Measurements from ENCODE around the gene GRK5.

The GRK5 gene

DNA sequence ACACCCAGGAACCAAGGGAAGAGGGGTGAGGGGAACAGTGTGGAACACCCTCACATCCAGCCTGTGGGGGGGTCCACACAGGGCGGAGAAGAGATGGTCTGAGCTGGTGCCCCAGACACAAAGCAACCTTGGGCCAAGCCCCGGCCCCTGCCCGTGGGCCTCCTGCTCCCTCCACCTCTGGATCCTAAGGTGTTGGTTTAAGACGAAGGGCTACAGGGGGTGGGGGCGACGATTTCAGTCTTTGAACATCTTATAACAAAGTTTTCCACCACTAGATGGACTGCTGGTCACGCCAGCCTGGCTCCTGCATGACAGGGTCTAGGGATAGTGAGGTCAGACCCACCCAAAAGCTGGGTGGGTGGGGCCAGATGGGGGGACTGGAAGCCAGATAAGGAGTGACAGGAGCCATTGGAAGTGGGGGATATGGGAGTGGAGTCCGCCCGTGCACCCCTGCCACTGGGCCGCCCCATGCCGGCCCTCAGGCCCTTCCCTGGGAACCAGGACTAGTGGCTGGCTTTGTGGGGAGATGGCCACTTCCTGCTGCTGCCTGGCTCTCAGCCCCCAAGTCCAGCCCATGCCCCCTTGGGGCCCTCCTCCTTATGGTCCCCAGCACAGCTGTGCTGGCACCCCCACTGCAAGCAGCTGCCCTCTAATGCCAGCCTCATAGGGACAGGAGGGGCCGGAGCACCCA, 236.7 kb downstream of the GRK5 start:
- no peak for DNase-seq (ENCODE audit: low read depth)

DNA sequence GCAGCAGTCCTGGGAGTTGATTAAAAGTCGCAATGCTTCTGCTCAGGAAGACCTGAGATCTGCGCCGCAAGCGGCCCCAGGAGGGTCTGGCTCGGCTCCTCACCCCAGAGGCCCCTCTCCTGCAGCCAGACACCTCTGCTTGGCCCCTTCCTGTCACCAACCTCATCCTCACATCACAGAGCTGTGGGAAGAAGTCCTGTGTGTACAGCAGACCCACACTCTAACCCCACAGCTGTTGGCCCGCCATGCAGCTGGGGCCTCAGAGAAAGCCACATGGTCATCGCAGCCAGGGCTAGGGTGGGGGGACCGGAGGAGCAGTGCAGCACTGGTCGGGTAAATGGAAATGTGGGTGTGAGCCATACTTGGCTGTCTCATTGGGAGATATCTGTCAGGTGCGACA, 237.5 kb downstream of the GRK5 start:
- no peak for DNase-seq (ENCODE audit: low read depth)

DNA sequence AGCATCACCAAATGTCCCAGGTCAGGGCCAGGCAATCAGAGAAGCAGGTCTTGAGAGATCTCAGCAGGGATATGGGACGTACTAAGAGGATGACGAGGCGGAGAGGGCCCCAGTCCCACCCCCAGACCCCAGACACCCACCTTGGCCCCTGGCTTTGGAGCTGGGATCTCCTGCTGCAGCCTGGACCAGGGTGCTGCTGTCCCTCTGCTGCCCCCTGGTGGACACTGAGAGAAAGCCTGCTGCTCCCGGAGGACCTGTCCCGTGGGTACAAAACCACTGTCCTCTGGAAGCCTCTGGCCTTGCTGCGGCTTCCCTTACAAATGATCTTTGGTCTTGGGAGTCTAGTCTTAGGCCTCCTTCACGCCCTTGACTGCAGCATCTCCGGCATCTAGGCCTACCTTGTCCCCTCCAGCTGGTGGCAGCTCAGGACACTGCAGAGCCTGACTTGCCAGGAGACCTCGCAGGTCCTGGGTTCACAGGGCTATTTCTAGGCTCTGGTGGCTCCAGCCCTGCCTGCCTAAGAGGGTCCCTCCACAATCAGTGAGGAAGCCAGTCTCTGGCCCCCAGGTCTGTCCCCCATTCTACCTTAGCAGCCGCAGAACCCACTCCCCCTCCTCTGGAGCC, 238.1 kb downstream of the GRK5 start:
- peak; percentile 81 for DNase-seq (ENCODE audit: low read depth)

GRCh38 chr10:119445935-119446317, 238.6 kb downstream of the GRK5 start:
- DNase-seq (ENCODE audit: low read depth) = no peak

DNA sequence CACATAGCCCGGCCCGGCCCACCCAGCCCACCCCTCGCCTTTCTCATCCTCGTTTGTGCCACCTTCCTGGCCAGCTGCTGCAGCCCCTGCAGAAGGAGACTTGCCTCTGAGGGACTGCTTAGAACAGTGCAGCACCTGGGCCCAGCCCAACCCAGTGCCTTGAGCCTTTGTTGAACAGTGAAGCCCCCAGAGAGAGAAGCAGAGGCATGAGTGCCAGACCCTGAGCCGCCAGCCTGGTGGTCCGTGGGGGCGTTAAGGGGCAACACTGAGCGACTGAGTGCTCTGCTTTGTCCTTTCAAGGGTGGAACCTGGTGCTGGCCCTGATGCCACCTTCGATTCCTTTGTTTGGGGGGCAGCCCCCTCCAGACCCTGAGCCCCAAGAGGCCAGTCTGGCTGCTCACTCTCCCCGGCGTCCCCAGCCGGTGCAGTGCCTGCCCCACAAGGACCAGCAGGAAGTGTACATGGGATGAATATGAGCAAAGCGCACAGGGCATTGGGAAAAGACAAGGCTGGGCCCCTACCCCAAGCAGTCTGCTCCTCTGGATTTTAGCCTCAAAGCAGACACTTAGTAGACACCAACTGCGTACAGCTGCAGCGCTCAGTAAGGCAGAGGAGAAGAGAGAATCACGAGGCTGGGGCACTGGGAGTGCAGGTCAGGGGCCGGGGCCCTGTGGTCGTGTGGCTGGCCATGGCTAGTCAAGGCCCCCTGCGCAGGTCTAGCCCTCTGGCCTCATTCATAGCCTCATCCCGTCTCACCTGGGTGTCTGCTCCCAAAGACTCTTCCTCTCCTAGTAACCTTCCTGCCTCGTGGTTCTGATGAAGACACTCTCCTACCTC, 239.3 kb downstream of the GRK5 start:
- no peak for DNase-seq (ENCODE audit: low read depth)

- DNase-seq (ENCODE audit: low read depth) = no peak
Observed at GRCh38 chr10:119447421-119447820, 240.1 kb downstream of the GRK5 start.

DNA sequence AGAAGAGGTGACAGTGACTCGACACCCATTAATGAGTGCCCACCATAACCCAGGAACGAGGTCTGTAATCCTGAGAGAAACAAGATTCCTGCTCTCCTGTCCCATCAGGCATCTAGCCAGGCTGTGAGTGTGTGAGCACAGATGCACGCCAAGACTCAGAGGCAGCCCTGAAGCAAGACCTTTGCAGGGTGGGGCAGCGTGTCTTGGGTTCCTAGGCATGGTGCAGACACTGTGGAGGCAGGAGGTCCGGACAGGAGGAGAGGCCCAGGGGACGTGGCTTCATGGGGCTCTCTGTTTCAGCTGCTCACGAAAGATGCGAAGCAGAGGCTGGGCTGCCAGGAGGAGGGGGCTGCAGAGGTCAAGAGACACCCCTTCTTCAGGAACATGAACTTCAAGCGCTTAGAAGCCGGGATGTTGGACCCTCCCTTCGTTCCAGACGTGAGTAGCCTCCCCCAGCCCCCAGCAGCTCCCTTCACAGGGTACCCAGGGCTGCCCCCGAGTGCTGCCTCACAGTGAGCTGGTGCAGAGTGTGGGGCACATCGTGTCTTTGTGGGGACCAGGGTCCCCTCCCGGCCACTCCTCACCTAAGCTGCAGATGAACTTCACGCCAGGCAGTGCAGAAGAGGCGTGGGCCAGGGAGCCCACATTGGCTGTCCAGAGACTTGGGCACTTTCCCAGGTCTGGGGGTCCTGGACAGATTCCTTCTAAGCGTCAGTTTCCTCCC, 240.6 kb downstream of the GRK5 start:
- no peak for DNase-seq (ENCODE audit: low read depth)

- no peak for DNase-seq (ENCODE audit: low read depth)
Observed at GRCh38 chr10:119448628-119449584, 241.5 kb downstream of the GRK5 start.

- DNase-seq (ENCODE audit: low read depth) = no peak
Observed at GRCh38 chr10:119449760-119450461, 242.5 kb downstream of the GRK5 start.

DNA sequence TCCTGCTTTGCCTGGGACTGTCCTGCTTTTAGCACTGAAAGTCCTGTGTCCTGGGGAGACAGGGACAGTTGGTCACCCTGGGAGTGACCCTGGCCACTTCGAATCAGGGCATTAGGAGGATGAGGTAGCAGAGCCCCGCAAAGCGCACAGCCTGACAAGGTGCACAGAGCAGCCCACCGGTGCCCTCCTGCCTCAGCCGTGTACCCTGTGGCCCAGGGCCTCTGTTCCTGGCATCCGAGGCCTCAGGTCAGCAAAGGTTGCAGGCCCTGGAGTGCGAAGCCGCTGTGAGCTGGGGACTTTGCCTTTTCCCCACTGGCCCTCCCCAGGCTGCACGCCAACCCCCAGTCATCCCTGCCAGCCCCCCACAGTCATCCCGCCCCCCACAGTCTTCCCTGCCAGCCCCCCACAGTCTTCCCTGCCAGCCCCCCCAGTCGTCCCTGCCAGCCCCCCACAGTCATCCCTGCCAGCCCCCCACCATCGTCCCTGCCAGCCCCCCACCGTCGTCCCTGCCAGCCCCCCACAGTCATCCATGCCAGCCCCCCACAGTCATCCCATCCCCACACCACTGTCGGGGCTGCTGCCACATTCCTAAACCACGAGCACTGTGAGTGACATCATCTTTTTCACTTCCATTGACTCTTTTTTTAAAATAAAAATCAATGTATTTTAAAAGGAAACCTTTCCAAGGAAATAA, 243.4 kb downstream of the GRK5 start:
- DNase-seq (ENCODE audit: low read depth) = no peak

DNA sequence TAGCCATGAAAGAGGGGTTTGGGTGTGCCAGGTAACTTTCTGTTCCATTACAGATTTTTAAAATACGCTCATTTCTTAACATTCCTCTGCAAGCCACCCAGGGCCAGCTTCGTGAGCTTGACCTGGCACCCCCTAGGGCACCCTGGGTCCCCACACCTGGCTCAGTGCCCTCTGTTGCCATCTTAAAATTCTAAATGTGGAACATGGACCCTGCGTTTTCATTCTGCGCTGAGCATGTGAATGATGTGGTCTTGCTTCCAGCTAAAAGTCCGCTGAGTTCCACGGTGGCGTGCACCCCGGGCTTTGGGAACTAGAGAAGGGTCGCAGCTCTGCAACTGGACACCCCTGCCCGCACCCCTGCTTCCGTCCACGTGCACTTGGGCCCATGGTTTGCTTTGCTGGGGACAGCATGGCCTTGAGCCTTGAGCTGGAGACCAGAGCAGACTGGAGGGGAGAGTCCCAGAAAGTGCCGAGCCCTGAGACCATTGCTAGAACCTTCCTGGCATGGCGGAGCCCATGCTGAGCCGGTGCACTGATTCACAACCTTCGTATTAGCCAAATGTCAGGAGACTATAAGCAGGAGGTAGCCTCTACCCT, 244.0 kb downstream of the GRK5 start:
- no peak for DNase-seq (ENCODE audit: low read depth)

DNA sequence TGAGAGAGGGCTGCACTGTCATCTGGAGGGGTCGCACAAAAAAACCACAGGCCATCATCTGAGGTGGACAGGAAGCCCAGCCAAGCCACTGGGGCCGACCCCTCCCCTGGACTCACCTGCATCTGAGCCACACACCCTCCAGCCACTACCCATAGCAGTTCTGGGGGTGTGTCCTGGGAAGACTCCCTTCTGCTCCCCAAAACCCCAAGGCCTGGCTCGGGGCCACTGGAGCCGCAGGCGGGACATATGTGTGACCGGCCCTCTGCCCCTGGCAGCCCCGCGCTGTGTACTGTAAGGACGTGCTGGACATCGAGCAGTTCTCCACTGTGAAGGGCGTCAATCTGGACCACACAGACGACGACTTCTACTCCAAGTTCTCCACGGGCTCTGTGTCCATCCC, 245.0 kb downstream of the GRK5 start:
- no peak for DNase-seq (ENCODE audit: low read depth)

- DNase-seq (ENCODE audit: low read depth) = no peak
Observed at GRCh38 chr10:119453313-119453712, 245.9 kb downstream of the GRK5 start.

DNA sequence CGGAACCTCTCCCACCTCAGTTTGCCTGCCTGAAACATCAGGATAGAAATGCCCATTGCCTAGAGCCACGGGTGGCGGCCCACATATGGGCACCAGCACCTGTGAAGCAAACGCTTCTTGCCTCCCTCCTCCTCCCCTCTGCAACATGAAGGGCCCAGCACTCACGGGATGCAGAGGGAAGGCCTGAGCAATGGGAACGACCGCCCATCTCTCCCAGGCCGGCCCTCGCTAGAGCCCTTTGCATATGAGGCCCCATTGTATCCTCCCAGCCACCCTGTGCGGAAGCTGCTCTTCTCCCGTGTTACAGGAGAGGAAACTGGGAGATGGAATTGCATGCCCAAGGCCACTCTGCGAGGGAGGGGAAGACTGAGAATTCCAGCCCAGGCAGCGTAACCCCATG, 246.9 kb downstream of the GRK5 start:
- DNase-seq (ENCODE audit: low read depth) = no peak

- no peak for DNase-seq (ENCODE audit: low read depth)
Observed at GRCh38 chr10:119454990-119455389, 247.6 kb downstream of the GRK5 start.

DNA sequence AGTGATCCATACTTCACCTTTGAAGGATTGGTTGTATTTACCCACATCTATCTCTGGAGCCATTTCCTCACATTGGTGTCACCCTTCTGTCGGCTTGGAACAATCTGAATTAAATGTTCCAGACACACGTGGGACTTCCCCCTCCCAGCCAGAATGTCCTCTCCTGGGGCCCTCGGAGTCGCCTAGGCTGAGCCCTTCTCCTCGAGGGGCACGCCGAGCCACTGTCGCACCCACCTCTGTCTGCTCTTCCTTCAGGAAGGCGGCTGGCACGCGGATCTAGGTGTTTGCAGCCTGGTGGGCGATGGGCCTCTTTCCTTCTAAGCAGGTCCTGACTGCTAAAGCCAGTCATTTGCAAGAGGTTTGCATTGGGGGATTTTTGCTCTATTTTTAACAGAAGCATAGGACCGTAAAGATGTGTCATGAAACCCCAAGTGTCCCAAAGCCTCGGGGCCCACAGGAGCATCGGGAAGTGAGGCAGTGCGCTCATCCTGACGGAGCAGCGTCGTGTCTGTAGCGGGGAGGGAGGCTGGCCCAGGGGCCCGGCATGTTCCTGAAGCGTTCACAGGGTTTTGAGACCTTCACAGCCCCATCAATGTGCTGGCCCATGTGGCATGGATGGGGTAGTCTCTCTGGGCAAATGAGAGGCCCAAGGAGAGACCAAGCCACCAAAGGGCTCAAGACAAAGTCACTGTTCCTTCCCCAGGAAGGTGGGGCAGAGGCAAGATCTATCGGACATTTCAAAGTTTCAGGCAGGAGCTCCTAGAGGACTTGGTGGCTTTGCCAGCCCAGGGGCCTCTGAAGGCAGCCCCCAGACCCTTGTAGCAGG, 248.5 kb downstream of the GRK5 start:
- DNase-seq (ENCODE audit: low read depth) = no peak

- no peak for DNase-seq (ENCODE audit: low read depth)
Observed at GRCh38 chr10:119456435-119456810, 249.1 kb downstream of the GRK5 start.

DNA sequence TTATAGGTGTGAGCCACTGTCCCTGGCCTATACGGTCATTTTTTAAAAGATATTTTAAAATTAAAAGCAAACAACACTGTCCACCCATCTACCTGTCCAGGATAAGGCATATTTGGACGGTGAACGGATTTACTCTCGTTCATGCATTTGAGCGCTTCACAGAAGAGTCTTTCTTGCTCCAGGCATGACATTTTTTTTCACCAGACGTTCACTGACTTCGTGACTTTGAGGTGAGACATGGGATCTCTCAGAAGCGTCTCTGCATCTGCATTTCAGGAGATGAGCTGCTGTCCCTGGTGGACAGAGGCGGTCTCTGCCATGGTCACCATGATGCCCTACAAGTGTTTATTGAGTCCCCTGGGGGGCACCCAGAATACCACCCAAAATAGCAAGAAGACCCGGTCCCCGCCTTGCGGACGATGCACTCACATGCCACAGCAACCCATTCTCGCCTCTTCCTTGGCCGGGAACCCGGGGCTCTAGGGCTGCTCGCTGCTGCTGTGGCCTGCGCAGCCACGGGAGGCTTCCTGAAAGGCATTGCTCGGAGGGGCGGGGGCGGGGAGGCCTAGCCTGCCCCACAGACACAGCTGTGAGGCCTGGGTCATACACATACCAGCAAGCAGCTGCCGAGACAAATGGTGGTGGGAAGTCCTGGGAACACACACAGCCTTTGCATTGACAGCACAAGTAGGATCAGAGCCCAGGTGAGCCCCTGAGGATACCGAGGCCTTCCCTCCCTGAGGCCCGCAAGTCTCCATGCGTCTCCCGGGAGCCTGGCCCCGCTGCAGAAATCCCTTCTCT, 250.8 kb downstream of the GRK5 start:
- DNase-seq (ENCODE audit: low read depth) = no peak
